C4-2B (cell line): ENCODE data around the gene NFASC.
A peak's percentile ranks its signal among the peaks of the same experiment; 100 is the strongest.

Experiments used
- H3K27ac ChIP-seq: fragments of 450-650 bp; 2 replicates; pipeline ENCODE4 v1.5.1; 2017
- CTCF ChIP-seq: fragments of 450-650 bp; conservative IDR thresholded peaks from 2 replicates; pipeline ENCODE4 v1.5.1; 2017; ENCODE audit warnings: mild to moderate bottlenecking
- ZFX ChIP-seq: fragments of 450-650 bp; IDR thresholded peaks from 2 replicates; pipeline ENCODE4 v1.6.1; 2017

NFASC gene

GRCh38 chr1:204841798-204842197, 28.9 kb upstream of the NFASC start:
- no peak overlapping the region for H3K27ac ChIP-seq
- no peak for TF ChIP-seq ZFX
- no peak for TF ChIP-seq CTCF

GRCh38 chr1:204842369-204842768, 28.3 kb upstream of the NFASC start:
- no peak for TF ChIP-seq CTCF
- H3K27ac ChIP-seq = 0 out of 2 replicates have a peak overlapping the region, but pooled peaks have one; percentile 13

- TF ChIP-seq ZFX = no peak
- TF ChIP-seq CTCF = no peak
- H3K27ac ChIP-seq = 0 out of 2 replicates have a peak overlapping the region, but pooled peaks have one; percentile 13
These were observed 27.8 kb upstream of the NFASC start for GRCh38 chr1:204842892-204843291.

GRCh38 chr1:204846546-204846945, 24.1 kb upstream of the NFASC start:
- no peak overlapping the region for H3K27ac ChIP-seq
- no peak for TF ChIP-seq ZFX
- no peak for TF ChIP-seq CTCF

- TF ChIP-seq ZFX = no peak
- TF ChIP-seq CTCF = no peak
- no peak overlapping the region for H3K27ac ChIP-seq
These were observed 22.1 kb upstream of the NFASC start for GRCh38 chr1:204848579-204848978.

- no peak for TF ChIP-seq CTCF
- no peak for TF ChIP-seq ZFX
These were observed 17.8 kb upstream of the NFASC start for GRCh38 chr1:204852854-204853253.

GRCh38 chr1:204853436-204853835, 17.2 kb upstream of the NFASC start:
- no peak for TF ChIP-seq CTCF
- TF ChIP-seq ZFX = no peak
- H3K27ac ChIP-seq = no peak overlapping the region

More at GRCh38 chr1:204852854-204853253, 17.8 kb upstream of the NFASC start:
- H3K27ac ChIP-seq = no peak overlapping the region
